Measurements from ENCODE around the gene CT45A7.
"Not testable (repeated sequence)": the region's sequence is repeated elsewhere in the genome, so short reads cannot be mapped to it uniquely, and the experiment has no call there.

The CT45A7 gene

GRCh38 chrX:135837180-135837579 is at the start of gene CT45A7:
CT45A7 (minus strand) TSS chrX:135837280; CDS start chrX:135833533, 3,747 bp downstream.
- DNase-seq = not testable (repeated sequence)

GRCh38 chrX:135882741-135883140 is 45.7 kb upstream of the CT45A7 start:
- DNase-seq = not testable (repeated sequence)

- not testable (repeated sequence) for DNase-seq
Measured at GRCh38 chrX:135871712-135872111, 34.6 kb upstream of the CT45A7 start, which contains the start of gene CT45A9. CT45A9 (minus strand) TSS chrX:135871812; CDS start chrX:135868061, 3,751 bp downstream.

GRCh38 chrX:135854438-135854837 is 17.4 kb upstream of the CT45A7 start, which contains the start of gene CT45A8:
CT45A8 (minus strand) TSS chrX:135854538; CDS start chrX:135850783, 3,755 bp downstream.
- DNase-seq = not testable (repeated sequence)

- not testable (repeated sequence) for DNase-seq
Measured at GRCh38 chrX:135819912-135820311, 17.2 kb downstream of the CT45A7 start, which contains the start of gene CT45A2. CT45A2 (minus strand) TSS chrX:135820012; CDS start chrX:135816265, 3,747 bp downstream.

- not testable (repeated sequence) for DNase-seq
Measured at GRCh38 chrX:135802687-135803086, 34.4 kb downstream of the CT45A7 start, which contains the start of gene CT45A6. CT45A6 (minus strand) TSS chrX:135802787; CDS start chrX:135798993, 3,794 bp downstream.

GRCh38 chrX:135785403-135785802 is 51.7 kb downstream of the CT45A7 start, which contains the start of gene CT45A5:
CT45A5 (minus strand) TSS chrX:135785503; CDS start chrX:135781729, 3,774 bp downstream.
- DNase-seq = not testable (repeated sequence)

All from stimulated activated CD4-positive, alpha-beta T cell treated with anti-CD3 and anti-CD28 coated beads, Interleukin-4, amount 100 ng/mL, for 4 hours (primary cell).